Lower lobe of right lung (tissue), 2 donors: ENCODE data around the gene PLA2R1. TPM values are rescaled to one million over a fixed set of nuclear protein-coding genes. Genes with fewer than 3 reads are reported as not detected.

Source experiments
- ATAC-seq, 2 donors: fragments of 200-7000 bp; cut with Tn5 transposase; one replicate each; pipeline ENCODE4 v1.9.1; 2020 to 2022; ENCODE audit warnings: mild to moderate bottlenecking in 2 of 2, moderate library complexity in 2 of 2
- DNase-seq: peaks from one replicate; pipeline ENCODE4 v3.0.0-alpha.2; 2020
- H3K27ac ChIP-seq: fragments of 200-600 bp; one replicate; pipeline ENCODE4 v1.8.0; 2022
- H3K27me3 ChIP-seq: fragments of 200-600 bp; one replicate; pipeline ENCODE4 v1.8.0; 2022; ENCODE audit warnings: low read depth
- H3K36me3 ChIP-seq: fragments of 200-600 bp; one replicate; pipeline ENCODE4 v1.8.0; 2022; ENCODE audit warnings: mild to moderate bottlenecking
- H3K4me1 ChIP-seq: fragments of 200-600 bp; one replicate; pipeline ENCODE4 v1.8.0; 2022
- H3K4me3 ChIP-seq: fragments of 200-600 bp; one replicate; pipeline ENCODE4 v1.8.0; 2022; ENCODE audit warnings: mild to moderate bottlenecking
- H3K9me3 ChIP-seq: fragments of 200-600 bp; one replicate; pipeline ENCODE4 v1.8.0; 2022
- intact Hi-C: fragments of 100-400 bp; cut with DNase I; formaldehyde crosslinking; loops from one replicate; pipeline ENCODE4 v1.11.0; 2022
- total RNA-seq: library from RNA; stranded (reverse); fragmentation: NEBNext Ultra II Directional; extraction: Animal tissue kit (Norgen Biotek cat#: 25700); gene quantifications from one replicate; pipeline ENCODE4 v1.2.1, GENCODE V29; 2021
- TF ChIP-seq, protein P1 (sequence below): fragments of 200-600 bp; IDR thresholded peaks from one replicate; pipeline ENCODE4 v1.8.0; 2022; ENCODE audit warnings: antibody characterized with exemption, mild to moderate bottlenecking
- donor health status: DM: no; HTN: yes; CAD: no; lungs with severe emphysema.

The PLA2R1 gene
- total RNA-seq, 1 donor from 2014 or later = 5.6 TPM

DNA sequence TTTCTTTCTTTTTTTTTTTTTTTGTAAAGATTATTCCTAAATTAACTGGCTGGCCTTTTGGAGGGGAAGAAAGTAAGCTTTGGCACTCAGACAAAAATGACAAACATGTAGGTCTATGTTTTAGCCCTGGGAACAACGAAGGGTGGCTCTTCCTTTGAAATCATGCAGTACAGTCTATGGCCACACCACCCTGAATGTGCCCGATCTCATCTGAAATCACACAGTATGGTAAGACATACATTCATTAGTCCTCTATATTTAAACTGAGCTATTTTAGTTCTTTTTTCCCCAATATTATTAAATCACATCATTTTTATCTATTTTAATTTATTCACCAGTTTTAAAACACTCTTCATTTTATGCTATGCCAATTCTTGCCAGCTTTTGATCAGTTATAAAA lies 48.2 kb downstream of the PLA2R1 start:
- H3K4me3 ChIP-seq = no peak overlapping the region
- no peaks in the 10 kb centered on the region for H3K27me3 ChIP-seq
- intact Hi-C loops = no loop called here
- H3K9me3 ChIP-seq = no peaks in the 10 kb centered on the region
- ATAC-seq (no peak), DNase-seq (no peak)
- TF ChIP-seq, protein P1, sequence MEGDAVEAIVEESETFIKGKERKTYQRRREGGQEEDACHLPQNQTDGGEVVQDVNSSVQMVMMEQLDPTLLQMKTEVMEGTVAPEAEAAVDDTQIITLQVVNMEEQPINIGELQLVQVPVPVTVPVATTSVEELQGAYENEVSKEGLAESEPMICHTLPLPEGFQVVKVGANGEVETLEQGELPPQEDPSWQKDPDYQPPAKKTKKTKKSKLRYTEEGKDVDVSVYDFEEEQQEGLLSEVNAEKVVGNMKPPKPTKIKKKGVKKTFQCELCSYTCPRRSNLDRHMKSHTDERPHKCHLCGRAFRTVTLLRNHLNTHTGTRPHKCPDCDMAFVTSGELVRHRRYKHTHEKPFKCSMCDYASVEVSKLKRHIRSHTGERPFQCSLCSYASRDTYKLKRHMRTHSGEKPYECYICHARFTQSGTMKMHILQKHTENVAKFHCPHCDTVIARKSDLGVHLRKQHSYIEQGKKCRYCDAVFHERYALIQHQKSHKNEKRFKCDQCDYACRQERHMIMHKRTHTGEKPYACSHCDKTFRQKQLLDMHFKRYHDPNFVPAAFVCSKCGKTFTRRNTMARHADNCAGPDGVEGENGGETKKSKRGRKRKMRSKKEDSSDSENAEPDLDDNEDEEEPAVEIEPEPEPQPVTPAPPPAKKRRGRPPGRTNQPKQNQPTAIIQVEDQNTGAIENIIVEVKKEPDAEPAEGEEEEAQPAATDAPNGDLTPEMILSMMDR = no peak
- no peak overlapping the region for H3K27ac ChIP-seq
- H3K36me3 ChIP-seq = no peaks in the 10 kb centered on the region
- H3K4me1 ChIP-seq = no peaks in the 10 kb centered on the region

DNA sequence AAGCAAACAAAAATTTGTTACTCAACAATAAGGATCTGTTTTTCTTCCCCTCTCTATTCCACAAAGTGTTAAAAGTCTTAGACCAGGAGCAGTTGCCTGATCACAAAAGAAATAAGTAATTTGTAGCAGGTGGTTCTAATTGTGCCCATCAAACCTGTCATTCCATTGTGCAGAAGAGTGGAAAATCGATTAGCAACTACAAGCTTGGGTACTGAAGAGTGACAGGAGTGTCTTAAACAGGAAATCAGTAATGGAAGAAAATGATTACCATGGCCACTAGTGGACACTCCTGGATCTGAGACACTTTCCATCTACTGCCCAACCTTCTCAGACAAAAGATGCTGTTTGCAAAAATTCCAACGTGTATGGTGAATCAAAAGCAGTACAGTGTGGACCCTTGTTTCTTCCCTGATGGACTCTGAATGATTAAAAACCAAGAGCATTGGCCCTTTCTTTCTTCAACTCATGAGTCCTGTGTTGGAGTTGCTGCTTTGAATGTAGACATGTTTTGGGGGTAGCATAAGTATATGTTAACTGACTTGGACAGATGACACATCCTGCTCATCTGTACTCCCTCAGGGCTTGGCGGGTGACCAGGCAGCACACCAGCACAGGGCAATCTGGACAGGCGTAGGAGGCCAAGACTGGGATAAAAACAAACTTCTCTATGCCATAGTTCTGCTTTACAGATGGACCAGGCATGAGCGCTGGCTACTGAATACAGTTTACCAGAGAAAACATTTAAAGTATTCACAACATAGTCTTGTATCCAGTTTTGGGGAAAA lies 51.9 kb downstream of the PLA2R1 start:
- no peaks in the 10 kb centered on the region for H3K27me3 ChIP-seq
- no peaks in the 10 kb centered on the region for H3K36me3 ChIP-seq
- no peaks in the 10 kb centered on the region for H3K9me3 ChIP-seq
- TF ChIP-seq, protein P1 = no peak
- H3K4me3 ChIP-seq = no peak overlapping the region
- H3K27ac ChIP-seq = no peak overlapping the region
- intact Hi-C loops = no loop called here
- ATAC-seq (no peak), DNase-seq (no peak)
- no peaks in the 10 kb centered on the region for H3K4me1 ChIP-seq

DNA sequence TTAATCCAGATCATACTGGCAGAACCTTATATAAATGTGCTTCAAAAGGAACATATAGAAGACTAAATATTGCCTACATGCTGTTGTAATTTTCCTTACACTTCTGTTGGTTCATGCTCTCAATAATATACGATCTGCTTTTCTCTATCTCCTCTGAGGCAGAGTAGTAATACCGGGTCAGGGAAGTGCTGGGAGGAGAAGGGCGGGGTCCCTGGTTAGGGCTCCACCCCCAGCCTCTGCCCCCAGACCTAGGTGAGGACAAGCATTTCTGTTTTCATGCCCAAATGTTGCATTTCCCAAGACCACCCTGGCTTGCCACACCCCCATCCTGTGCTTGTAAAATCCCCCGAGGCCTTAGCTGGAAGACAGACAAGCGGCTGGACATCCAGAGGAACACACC lies 55.3 kb downstream of the PLA2R1 start:
- ATAC-seq (no peak), DNase-seq (no peak)
- Histone ChIP-seq H3K4me3 (no peak overlapping the region), H3K27me3 (no peaks in the 10 kb centered on the region), H3K27ac (no peak overlapping the region), H3K36me3 (no peaks in the 10 kb centered on the region), H3K4me1 (no peaks in the 10 kb centered on the region), H3K9me3 (no peaks in the 10 kb centered on the region)
- TF ChIP-seq, protein P1 = no peak
- intact Hi-C loops = no loop called here

DNA sequence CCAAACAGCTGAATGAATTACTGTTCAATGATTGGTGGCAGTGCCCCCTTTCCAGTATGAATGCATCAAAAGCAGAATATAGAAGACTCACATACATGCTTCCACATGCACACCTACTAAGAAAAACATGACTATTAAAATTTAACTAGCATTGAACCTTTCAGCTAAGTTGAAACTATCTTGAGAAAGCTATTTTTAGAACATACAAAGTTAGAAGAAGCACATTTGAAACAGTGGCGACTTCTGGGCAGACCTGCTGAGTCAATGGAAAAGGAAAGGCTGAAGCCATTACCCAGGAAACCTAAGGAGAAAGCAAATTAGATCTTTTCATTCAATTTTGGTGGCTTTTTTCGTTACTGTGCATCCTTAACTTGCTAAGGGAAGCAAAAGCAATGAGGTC lies 55.9 kb downstream of the PLA2R1 start:
- intact Hi-C loops = no loop called here
- no peaks in the 10 kb centered on the region for H3K4me1 ChIP-seq
- TF ChIP-seq, protein P1 = no peak
- H3K9me3 ChIP-seq = no peaks in the 10 kb centered on the region
- H3K27me3 ChIP-seq = no peaks in the 10 kb centered on the region
- H3K36me3 ChIP-seq = no peaks in the 10 kb centered on the region
- ATAC-seq (no peak), DNase-seq (no peak)
- no peak overlapping the region for H3K27ac ChIP-seq
- H3K4me3 ChIP-seq = no peak overlapping the region

DNA sequence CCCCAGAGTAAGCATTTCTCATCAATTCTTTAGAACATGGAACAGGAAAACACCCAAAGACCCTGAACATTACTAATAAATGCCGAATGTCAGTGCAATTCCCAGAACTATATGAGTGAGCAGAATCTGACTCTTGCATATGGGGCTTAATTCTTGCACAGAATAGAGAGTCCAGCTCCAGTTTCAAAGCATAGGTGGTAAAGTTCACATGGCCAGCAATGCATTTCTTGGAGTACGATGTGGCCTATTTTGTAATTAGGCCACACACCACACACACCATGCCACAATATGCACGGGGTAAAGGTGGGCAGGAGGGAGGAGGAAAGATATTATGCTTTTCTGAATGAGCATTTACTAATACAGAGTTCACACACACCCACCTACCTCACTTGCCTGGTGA lies 56.5 kb downstream of the PLA2R1 start:
- H3K36me3 ChIP-seq = no peaks in the 10 kb centered on the region
- H3K4me3 ChIP-seq = no peak overlapping the region
- H3K27ac ChIP-seq = no peak overlapping the region
- TF ChIP-seq, protein P1 = no peak
- DNase-seq (no peak), ATAC-seq (no peak)
- no peaks in the 10 kb centered on the region for H3K9me3 ChIP-seq
- H3K4me1 ChIP-seq = no peaks in the 10 kb centered on the region
- H3K27me3 ChIP-seq = no peaks in the 10 kb centered on the region
- intact Hi-C loops = no loop called here
